ENCODE measurements around the gene HOXA3. TPM values are rescaled to one million over a fixed set of nuclear protein-coding genes. Genes with fewer than 3 reads are reported as not detected.

HOXA3 gene
- total and polyA plus RNA-seq, 2 of the 8 experiments (the other 6 are each of a cell fraction or from before 2014, with no cell fraction given), result not detected

DNA sequence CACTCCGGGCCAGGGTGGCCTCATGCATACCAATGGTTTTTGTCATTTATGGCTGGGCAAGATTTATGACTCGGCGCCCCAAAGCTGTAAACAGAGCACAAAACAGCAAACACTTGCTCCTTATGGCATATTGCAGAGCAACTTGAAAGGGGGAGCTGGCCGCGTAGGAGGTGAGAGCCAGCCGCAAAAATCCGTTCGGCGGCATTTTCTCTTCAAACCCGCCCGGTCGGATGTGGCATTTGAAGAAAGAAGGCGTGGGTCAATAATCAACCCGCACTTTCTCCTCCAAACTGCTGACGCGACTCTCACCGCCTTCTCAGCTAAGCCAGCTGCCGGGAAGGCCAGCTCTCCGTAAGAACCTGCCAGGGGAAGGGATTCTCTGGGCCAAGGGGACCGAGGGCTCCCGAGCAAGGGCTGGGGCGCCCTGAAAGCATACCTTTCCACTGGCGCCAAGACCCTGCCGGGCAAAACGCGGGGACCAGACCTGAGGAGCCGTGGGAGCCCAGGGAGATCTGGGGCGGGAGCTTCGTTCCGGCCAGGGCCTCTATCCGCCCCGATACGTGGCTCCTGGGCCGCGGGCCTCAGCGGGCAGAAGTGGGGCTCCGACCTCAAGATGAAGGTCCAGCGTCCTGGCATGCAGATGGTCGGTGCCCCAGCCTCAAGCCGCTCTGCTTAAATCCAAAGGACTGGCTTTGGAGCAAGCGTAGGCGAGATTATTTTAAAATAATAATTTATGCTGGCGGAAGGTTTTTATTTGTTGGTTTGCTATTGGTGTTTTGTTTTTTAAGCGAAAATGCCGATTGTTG is 37.0 kb downstream of the HOXA3 start (continued):
- TF ChIP-seq CBX5 (IDR thresholded peaks at IDR 0.05; ENCODE audit: low read depth, low read length) (no peak), SP2 (IDR thresholded peaks at IDR 0.05; ENCODE audit: low read length) (no peak), SP4 (IDR thresholded peaks at IDR 0.05; ENCODE audit: low read length) (no peak), TAF7 (optimal IDR thresholded peaks at IDR 0.05; ENCODE audit: borderline replicate concordance, low read depth, low read length) (no peak), BACH1 (IDR thresholded peaks at IDR 0.05; ENCODE audit: low read length) (no peak), CBX8 (IDR thresholded peaks at IDR 0.05; ENCODE audit: borderline replicate concordance, low read depth, low read length) (peak; percentile 82), EGR1 (IDR thresholded peaks at IDR 0.05; ENCODE audit: borderline replicate concordance, low read depth, low read length) (no peak; the same call in 1 of the 2 replicates), SRF (IDR thresholded peaks at IDR 0.05; ENCODE audit: low read depth, low read length) (no peak), SIN3A (conservative IDR thresholded peaks at IDR 0.05 in 1 of 2, IDR thresholded peaks at IDR 0.05 in 1 of 2; ENCODE audit: low read depth in 1 of 2, low read length in 2 of 2) (no peak)
- TF ChIP-seq, protein P1, sequence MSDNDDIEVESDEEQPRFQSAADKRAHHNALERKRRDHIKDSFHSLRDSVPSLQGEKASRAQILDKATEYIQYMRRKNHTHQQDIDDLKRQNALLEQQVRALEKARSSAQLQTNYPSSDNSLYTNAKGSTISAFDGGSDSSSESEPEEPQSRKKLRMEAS (IDR thresholded peaks at IDR 0.05), result no peak
- TF ChIP-seq, protein P2, sequence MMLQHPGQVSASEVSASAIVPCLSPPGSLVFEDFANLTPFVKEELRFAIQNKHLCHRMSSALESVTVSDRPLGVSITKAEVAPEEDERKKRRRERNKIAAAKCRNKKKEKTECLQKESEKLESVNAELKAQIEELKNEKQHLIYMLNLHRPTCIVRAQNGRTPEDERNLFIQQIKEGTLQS (IDR thresholded peaks at IDR 0.05; ENCODE audit: insufficient read depth, low read depth, low read length), result no peak
